HepG2 (cell line): ENCODE results near the gene TBCD.

Experiments
- BCL3 ChIP-seq: sonication (generic); formaldehyde crosslinking; IDR thresholded peaks from 2 replicates; pipeline ENCODE4 v1.5.1; 2020; ENCODE audit warnings: mild to moderate bottlenecking, missing genetic modification reagents, moderate library complexity
- CTCF ChIP-seq: sonication (generic); formaldehyde crosslinking; IDR thresholded peaks from 2 replicates; pipeline ENCODE4 v1.5.0; 2020; ENCODE audit warnings: mild to moderate bottlenecking, missing genetic modification reagents, moderate library complexity
- HNF4A ChIP-seq: sonication (generic); formaldehyde crosslinking; IDR thresholded peaks from 2 replicates; pipeline ENCODE4 v1.4.0; 2020; ENCODE audit warnings: missing genetic modification reagents
- KIAA2018 ChIP-seq: sonication (generic); formaldehyde crosslinking; IDR thresholded peaks from 2 replicates; pipeline ENCODE4 v1.5.0; 2020; ENCODE audit warnings: mild to moderate bottlenecking, missing genetic modification reagents, borderline replicate concordance

- no peak for TF ChIP-seq BCL3 (CRISPR knock-in tag)
- TF ChIP-seq CTCF (CRISPR knock-in tag): no peak
- TF ChIP-seq KIAA2018: no peak
- no peak for TF ChIP-seq HNF4A (CRISPR knock-in tag)
Measured at GRCh38 chr17:82723169-82723807, 28.6 kb upstream of the TBCD start.
